ENCODE results near the gene TSC2.

The TSC2 gene

GRCh38 chr16:2135770-2136490 is 88.1 kb downstream of the TSC2 start, which contains the start of gene PKD1:
TSS of gene PKD1 (minus strand) at chr16:2135898. CDS start at chr16:2135689, 209 bp downstream.
- in situ Hi-C loops (cut with MboI; ENCODE audit: low sequenced_read_pairs) = loop anchor here (25.0 kb wide), 2 partner anchors 101 to 124 kb away; partner anchors contain the start of genes DNASE1L2, NPW and ZNF598
